ENCODE data around the gene ZNF689. TPM values are rescaled to one million over a fixed set of nuclear protein-coding genes. Genes with fewer than 3 reads are reported as not detected.

ZNF689 gene
- total RNA-seq, 1 experiment from 2014 or later, result 11.7 TPM

- TF ChIP-seq CTCF (IDR thresholded peaks at IDR 0.05; ENCODE audit: insufficient read depth in 1 of 2, low read depth in 1 of 2, low read length in 1 of 2, severe bottlenecking in 1 of 2, unreplicated experiment in 1 of 2), result no peak
- H3K36me3 Mint-ChIP-seq (ENCODE audit: insufficient read depth, unreplicated experiment), result peaks cover 59% of the 10 kb centered on the region
- no peak overlapping the region for H3K4me3 Mint-ChIP-seq (ENCODE audit: unreplicated experiment)
- no TSS peak for BruUV-seq (replicated peaks)
- H3K4me1 Mint-ChIP-seq (ENCODE audit: low read depth, unreplicated experiment), result no peaks in the 10 kb centered on the region
- H3K4me1 ChIP-seq, result no peaks in the 10 kb centered on the region
- ChIA-PET POLR2A (no interaction called here), CTCF (interaction anchor here (1.5 kb wide), 1 partner anchor 10 kb away, joined by 3 read pairs; no protein-coding TSS in a partner anchor)
- intact Hi-C loops (cut with micrococcal nuclease; ENCODE audit: unreplicated experiment), result no loop called here
- H3K4me3 ChIP-seq (ENCODE audit: low read depth, low read length), result no peak overlapping the region
- H3K27me3 ChIP-seq (replicated peaks; ENCODE audit: control insufficient read depth, insufficient read depth, low read length), result no peaks in the 10 kb centered on the region
- H3K9me3 ChIP-seq, result no peaks in the 10 kb centered on the region
- peaks cover 3% of the 10 kb centered on the region for H3K9me3 Mint-ChIP-seq (ENCODE audit: unreplicated experiment)
- H3K27me3 Mint-ChIP-seq (ENCODE audit: insufficient read depth, unreplicated experiment), result no peaks in the 10 kb centered on the region
- H3K27ac Mint-ChIP-seq (ENCODE audit: unreplicated experiment), result no peak overlapping the region
- DNase-seq, result no peak
- no peaks in the 10 kb centered on the region; the same call in 1 of the 2 replicates for H3K36me3 ChIP-seq (ENCODE audit: control insufficient read depth, insufficient read depth, low read length)
These were observed 4.2 kb downstream of the ZNF689 start for GRCh38 chr16:30606004-30606403.

GRCh38 chr16:30605158-30605557 is 5.0 kb downstream of the ZNF689 start:
- POLR2A ChIA-PET, result no interaction called here
- no peaks in the 10 kb centered on the region for H3K4me1 ChIP-seq
- peaks cover 54% of the 10 kb centered on the region for H3K36me3 Mint-ChIP-seq (ENCODE audit: insufficient read depth, unreplicated experiment)
- no peaks in the 10 kb centered on the region for H3K27me3 Mint-ChIP-seq (ENCODE audit: insufficient read depth, unreplicated experiment)
- H3K9me3 ChIP-seq, result no peaks in the 10 kb centered on the region
- DNase-seq, result no peak
- no peak overlapping the region for H3K27ac Mint-ChIP-seq (ENCODE audit: unreplicated experiment)
- intact Hi-C loops (cut with micrococcal nuclease; ENCODE audit: unreplicated experiment), result no loop called here
- no peak overlapping the region for H3K4me3 Mint-ChIP-seq (ENCODE audit: unreplicated experiment)
- H3K4me3 ChIP-seq (ENCODE audit: low read depth, low read length), result no peak overlapping the region
- H3K4me1 Mint-ChIP-seq (ENCODE audit: low read depth, unreplicated experiment), result no peaks in the 10 kb centered on the region
- CTCF ChIA-PET, result interaction anchor here (1.5 kb wide), 1 partner anchor 10 kb away, joined by 3 read pairs; no protein-coding TSS in a partner anchor
- no peaks in the 10 kb centered on the region for H3K27me3 ChIP-seq (replicated peaks; ENCODE audit: control insufficient read depth, insufficient read depth, low read length)
- peaks cover 12% of the 10 kb centered on the region for H3K9me3 Mint-ChIP-seq (ENCODE audit: unreplicated experiment)
- TF ChIP-seq CTCF (IDR thresholded peaks at IDR 0.05; ENCODE audit: insufficient read depth in 1 of 2, low read depth in 1 of 2, low read length in 1 of 2, severe bottlenecking in 1 of 2, unreplicated experiment in 1 of 2), result no peak
- BruUV-seq (replicated peaks), result no TSS peak
- H3K36me3 ChIP-seq (ENCODE audit: control insufficient read depth, insufficient read depth, low read length), result no peaks in the 10 kb centered on the region; the same call in 1 of the 2 replicates

- no peaks in the 10 kb centered on the region for H3K27me3 ChIP-seq (replicated peaks; ENCODE audit: control insufficient read depth, insufficient read depth, low read length)
- TF ChIP-seq CTCF (IDR thresholded peaks at IDR 0.05; ENCODE audit: insufficient read depth in 1 of 2, low read depth in 1 of 2, low read length in 1 of 2, severe bottlenecking in 1 of 2, unreplicated experiment in 1 of 2), result no peak
- Mint-ChIP-seq H3K4me1 (ENCODE audit: low read depth, unreplicated experiment) (no peaks in the 10 kb centered on the region), H3K36me3 (ENCODE audit: insufficient read depth, unreplicated experiment) (peaks cover 52% of the 10 kb centered on the region), H3K4me3 (ENCODE audit: unreplicated experiment) (no peak overlapping the region), H3K27ac (ENCODE audit: unreplicated experiment) (no peak overlapping the region), H3K9me3 (ENCODE audit: unreplicated experiment) (peaks cover 12% of the 10 kb centered on the region), H3K27me3 (ENCODE audit: insufficient read depth, unreplicated experiment) (no peaks in the 10 kb centered on the region)
- DNase-seq, result no peak
- intact Hi-C loops (cut with micrococcal nuclease; ENCODE audit: unreplicated experiment), result no loop called here
- no peaks in the 10 kb centered on the region for H3K4me1 ChIP-seq
- CTCF ChIA-PET, result no interaction called here
- BruUV-seq (replicated peaks), result no TSS peak
- H3K4me3 ChIP-seq (ENCODE audit: low read depth, low read length), result no peak overlapping the region
- H3K36me3 ChIP-seq (ENCODE audit: control insufficient read depth, insufficient read depth, low read length), result no peaks in the 10 kb centered on the region; the same call in 1 of the 2 replicates
- H3K9me3 ChIP-seq, result no peaks in the 10 kb centered on the region
- POLR2A ChIA-PET, result no interaction called here
These were observed 5.8 kb downstream of the ZNF689 start for GRCh38 chr16:30604316-30604947.

Data from Caco-2 (cell line).